ENCODE measurements around the gene FKBP15.
"Not testable (repeated sequence)": the region's sequence is repeated elsewhere in the genome, so short reads cannot be mapped to it uniquely, and the experiment has no call there.

FKBP15 gene

GRCh38 chr9:113143432-113144227, 77.4 kb downstream of the FKBP15 start:
- no peak for DNase-seq

- not testable (repeated sequence) for DNase-seq
Observed at GRCh38 chr9:113140896-113141295, 80.2 kb downstream of the FKBP15 start.

- no peak for DNase-seq
Observed at GRCh38 chr9:113139953-113140352, 81.1 kb downstream of the FKBP15 start.

DNA sequence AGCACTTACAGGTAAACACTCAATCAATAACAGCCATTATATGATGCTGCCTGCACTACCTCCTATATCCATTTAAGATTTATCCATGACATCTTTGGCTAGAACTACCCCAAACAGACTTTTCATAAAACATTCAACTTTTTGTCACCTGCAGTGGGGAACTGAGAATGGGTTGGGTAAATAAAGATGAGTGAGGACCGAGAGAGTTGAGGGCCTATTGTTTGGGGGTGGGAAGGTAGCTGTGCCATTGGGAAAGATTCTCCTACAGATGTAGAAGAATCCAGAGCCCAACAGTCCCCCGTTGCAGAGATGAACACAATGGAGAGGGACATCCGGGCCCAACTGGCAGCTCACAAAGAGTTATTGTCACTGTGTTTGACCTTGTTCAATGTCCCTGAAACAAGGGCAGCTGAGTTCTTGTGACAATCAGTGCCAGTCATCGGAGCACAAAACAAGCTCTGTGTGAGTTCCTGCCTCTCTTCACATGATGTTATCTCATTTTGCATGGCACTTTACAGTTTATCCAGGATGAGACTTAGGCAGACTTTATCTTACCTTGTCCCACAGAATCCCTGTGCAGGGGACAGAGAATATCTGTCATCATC, 81.8 kb downstream of the FKBP15 start:
- no peak for DNase-seq

DNA sequence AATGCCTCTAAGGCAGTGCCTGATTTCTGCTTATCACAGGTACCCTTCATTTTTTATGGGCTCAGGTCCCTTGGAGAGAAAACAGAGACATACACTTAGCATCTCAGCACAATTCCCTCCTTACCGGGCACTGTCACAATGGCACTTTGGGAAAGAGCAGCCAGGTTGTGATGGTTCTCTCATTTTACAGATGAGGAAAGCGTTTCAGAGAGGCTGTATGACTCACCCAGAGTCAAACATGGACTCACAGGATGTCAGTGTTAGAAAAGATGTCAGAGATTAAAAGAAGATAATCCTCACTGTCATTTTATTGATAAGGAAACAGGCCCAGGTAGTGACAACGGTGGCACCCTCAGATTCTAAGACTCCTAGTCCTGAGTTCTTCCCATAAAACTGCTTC, 82.3 kb downstream of the FKBP15 start:
- DNase-seq, result no peak

DNA sequence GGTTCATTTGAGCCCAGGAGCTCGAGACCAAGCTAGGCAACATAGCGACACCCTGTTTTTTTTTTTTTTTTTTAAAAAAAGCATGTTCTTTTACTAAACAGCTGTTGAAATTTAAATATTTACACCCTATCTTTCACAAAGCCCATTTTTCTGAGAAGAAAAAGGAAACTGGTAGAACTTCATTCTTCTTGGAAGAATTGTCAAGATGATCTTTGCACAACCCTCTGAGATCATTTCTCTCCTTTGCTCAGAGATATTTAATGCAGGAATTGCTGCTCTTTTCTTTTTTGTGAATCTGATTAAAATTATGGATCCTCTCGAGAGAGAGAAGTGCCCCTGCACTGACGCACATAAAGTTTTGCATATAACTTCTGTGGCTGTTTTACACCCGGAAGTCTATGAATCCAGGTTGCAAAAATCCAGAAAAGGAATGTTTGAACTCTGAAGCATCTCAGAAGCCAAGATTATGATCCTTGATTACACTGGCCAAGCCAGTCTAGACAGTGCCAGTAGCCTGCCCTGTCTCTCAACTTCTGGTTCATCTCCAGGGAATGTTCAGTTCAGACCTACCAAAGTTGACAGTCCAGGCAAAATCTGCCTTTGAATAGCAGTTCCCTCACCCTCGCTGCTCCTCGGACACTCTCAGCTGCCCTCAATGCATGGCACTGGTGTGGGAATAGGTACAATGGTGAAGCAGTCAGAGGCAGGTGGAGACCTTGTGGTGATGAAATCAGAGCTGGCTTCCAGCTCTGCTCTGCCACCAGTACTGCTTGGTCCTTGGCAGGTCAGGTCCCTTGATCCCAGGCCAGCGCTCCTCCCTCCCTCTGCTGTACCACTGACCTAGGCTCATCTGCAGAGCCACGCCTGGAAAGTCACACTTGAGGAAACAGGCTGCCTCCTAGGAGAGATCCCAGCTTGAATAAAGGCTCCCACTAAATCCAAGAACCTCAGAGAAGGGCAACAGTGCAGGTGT, 83.6 kb downstream of the FKBP15 start:
- no peak for DNase-seq

DNA sequence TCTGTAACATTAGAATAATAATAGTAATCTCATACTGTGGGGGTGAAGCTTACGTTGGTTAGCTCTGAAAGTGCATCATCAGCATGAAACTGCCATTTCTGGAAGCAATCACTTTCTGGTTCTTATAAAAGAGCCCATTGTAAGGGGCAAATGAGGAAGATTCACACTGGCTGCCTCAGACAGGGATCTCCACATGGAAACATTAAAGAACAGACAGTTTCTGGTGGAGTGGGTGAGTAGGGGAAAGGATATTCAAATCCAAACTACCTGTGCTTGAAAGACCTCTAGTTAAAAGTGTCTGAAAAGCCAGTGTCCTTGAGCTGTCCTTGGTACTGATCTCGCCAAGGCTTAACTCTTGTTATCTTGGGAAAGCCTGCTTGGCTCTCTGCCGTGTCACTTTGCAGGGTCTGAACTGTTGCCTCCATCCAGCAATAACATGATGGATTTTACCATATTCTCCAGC, 89.4 kb downstream of the FKBP15 start:
- peak; percentile 36 for DNase-seq

DNA sequence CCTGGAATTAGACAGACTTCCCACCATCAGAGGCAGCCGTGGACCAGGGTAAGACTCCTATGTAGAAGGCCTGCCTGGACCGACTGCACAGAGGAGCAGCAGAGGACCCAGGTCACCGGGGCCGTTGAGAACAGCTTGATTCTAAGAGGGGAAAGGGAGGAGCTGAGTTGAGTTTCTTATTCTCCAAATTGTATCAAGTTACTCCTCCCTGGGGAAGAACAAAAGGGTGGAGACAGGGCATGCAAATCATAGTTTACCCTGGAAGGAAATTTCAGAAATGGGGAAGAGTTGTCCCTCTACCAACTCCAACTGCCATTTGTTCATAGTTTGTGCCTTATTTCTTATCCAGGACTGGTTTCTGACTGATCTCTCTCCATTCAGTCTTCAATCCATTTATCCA, 91.2 kb downstream of the FKBP15 start:
- DNase-seq, result no peak

DNA sequence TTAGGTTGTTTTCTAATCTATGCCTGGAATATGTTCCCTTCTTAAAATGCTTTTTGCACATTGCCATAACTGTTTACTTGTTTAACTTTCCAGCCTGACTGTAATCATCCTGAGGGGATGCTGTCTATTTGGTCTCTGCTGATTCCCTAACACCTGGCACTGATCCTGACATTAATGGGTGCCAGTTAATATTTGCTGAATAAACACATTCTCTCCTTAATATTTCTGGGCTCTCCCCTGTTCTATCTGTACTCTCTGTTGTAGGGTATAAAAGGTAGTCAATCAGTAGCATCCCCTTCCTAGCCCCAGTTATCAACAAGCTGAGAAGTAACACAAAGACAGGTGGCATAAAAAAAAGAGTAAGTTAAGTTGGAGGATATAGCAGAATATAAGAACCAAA, 91.6 kb downstream of the FKBP15 start:
- DNase-seq, result no peak

- no peak for DNase-seq
Observed at GRCh38 chr9:113125386-113126035, 95.6 kb downstream of the FKBP15 start.

DNA sequence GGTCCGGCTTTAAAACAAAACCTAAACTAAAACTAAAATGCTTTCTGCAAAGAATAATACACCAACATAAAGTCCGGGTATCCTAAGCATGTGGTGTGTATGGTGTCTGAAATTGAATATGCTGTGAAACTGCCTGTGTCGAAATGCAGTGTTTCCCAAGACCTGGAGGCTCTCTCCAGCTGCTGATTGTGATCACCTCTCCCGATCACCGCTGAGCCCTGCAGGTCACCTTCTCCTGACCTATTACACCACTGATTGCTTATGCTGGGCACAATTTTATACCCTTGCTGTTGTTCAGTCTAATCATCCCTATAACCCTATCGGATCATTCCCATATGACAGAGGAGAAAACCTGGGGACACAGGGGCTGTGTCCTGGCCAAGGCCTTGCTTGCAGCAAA, 102.2 kb downstream of the FKBP15 start:
- DNase-seq, result not testable (repeated sequence)

Data from fibroblast of skin of back (primary cell).